Neural progenitor cell (in vitro differentiated cells): ENCODE measurements around the gene PTPN2.

Source experiments
- CTCF ChIP-seq: fragments of 200-600 bp; sonication (generic); IDR thresholded peaks from 2 replicates; pipeline ENCODE4 v1.5.1; 2017; ENCODE audit warnings: antibody characterized with exemption, mild to moderate bottlenecking
- EZH2 ChIP-seq: fragments of 200-600 bp; sonication (generic); IDR thresholded peaks from 2 replicates; pipeline ENCODE4 v1.6.1; 2017; ENCODE audit warnings: antibody characterized with exemption, mild to moderate bottlenecking, moderate library complexity
- EZH2phosphoT487 ChIP-seq: fragments of 200-600 bp; sonication (generic); IDR thresholded peaks from 2 replicates; pipeline ENCODE4 v1.6.1; 2017; ENCODE audit warnings: antibody characterized with exemption

DNA sequence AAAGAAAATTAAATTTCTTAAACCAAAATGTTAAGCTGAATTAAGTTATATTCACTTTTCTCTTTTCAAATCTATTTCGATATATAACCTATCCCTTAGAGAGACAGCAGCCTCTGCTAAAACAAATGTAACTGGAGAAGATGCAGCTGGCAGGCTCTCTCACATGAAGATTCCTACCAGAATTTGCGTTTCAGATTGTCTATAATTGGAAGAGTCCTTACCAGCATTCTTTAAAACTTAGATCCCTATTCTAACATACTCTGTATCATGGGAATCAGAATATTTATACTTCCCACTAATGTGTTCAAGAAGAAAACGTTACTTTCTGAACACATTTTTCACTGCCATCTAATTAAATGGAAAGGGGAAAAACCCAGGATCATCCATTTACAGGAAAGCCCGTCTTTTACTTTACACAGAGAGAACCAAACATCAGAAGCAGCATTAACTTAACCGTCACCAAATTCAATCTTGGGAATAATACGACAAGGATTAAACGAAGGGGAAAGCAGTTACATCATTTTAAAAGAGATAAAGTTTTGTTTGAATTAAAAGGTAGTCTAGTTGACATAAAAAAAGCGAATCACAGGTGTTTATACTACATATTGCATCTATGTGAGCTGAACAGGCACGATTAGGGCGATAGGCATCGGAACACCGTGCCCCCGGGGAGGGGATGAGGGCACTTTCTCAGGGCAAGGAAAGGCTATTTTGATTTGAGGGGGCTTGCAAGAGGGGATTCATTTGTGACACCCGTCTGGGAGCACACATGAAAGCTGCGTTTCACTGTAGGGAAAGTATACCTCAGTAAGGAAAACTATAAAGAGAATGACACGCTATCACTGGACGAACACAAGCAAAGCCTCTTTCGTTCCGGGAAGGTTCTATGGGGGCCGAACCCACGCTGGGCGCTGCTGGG lies 1.3 kb downstream of the PTPN2 start:
- TF ChIP-seq CTCF (no peak), EZH2 (no peak), EZH2phosphoT487 (no peak)
